Measurements from ENCODE around the gene F10. TPM values are rescaled to one million over a fixed set of nuclear protein-coding genes. Genes with fewer than 3 reads are reported as not detected.

F10 gene
- total and polyA plus RNA-seq, 2 of the 13 experiments (the other 11 are each of a cell fraction or from before 2014, with no cell fraction given), result 58.4 to 237 TPM

DNA sequence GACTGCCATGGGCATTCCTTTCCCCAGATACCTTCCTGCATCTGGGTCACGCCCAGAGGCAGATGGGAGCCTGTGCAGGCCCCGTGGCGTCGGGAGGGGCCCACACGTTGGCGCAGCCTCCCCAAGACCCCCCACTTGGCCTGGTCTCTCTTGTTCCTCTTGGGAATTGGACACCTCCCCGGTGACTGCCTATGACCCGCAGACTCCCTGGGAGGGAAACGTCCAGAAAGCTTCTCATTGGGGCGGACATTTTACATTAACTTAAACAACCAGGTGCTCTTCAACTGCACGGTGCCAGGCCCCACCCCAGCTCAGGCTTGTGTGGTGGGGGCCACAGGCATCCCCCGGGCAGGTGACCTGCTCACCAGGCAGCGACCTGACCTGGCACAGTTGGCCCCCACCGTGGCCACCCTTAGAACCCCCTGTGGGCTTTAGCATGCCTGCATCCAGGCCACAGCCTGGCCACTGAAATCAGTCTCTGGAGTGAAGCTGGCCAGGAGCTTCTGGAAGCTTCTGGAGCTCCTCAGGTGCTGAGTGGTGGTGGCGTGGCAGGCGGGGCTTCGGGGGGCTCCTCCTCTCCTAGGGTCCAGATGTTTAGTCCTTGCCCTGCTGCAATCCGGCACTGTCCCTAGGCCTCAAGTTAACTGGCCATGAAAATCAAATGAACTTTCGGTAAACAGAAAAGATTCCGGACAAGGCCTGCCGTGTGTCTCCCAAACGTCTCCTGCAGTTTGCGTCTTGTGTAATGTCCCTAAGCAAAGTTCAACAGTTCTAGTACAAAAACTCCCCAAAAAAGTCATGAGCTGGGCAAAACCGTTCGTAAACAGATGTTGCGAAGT, 27.3 kb downstream of the F10 start (continued):
- TF ChIP-seq NCOA5 (CRISPR knock-in tag; IDR thresholded peaks at IDR 0.05) (no peak), ZNF329 (CRISPR knock-in tag; IDR thresholded peaks at IDR 0.05; ENCODE audit: low read depth) (peak; percentile 46; the same call in 1 of the 2 replicates), ADNP (CRISPR knock-in tag; IDR thresholded peaks at IDR 0.05) (no peak), ARNTL (CRISPR knock-in tag; IDR thresholded peaks at IDR 0.05) (peak; percentile 77), PITX1 (CRISPR knock-in tag; IDR thresholded peaks at IDR 0.05) (no peak), ZNF609 (CRISPR knock-in tag; IDR thresholded peaks at IDR 0.05; ENCODE audit: borderline replicate concordance) (peak; percentile 78), NAIF1 (CRISPR knock-in tag; IDR thresholded peaks at IDR 0.05; ENCODE audit: borderline replicate concordance) (0 out of 2 replicates have a peak, but pooled peaks have one; percentile 35), KLF11 (CRISPR knock-in tag; IDR thresholded peaks at IDR 0.05) (0 out of 2 replicates have a peak, but pooled peaks have one; percentile 15), TARDBP (CRISPR knock-in tag; IDR thresholded peaks at IDR 0.05) (no peak), ZNF619 (CRISPR knock-in tag; IDR thresholded peaks at IDR 0.05) (no peak), ZNF12 (CRISPR knock-in tag; IDR thresholded peaks at IDR 0.05) (no peak; the same call in 1 of the 2 replicates), BRD4 (CRISPR knock-in tag; IDR thresholded peaks at IDR 0.05) (0 out of 2 replicates have a peak, but pooled peaks have one; percentile 2), ZNF749 (CRISPR knock-in tag; IDR thresholded peaks at IDR 0.05; ENCODE audit: borderline replicate concordance) (no peak), YEATS2 (CRISPR knock-in tag; IDR thresholded peaks at IDR 0.05; ENCODE audit: borderline replicate concordance) (0 out of 2 replicates have a peak, but pooled peaks have one; percentile 32), PCBP1 (IDR thresholded peaks at IDR 0.05; ENCODE audit: borderline replicate concordance, low read depth, low read length) (no peak), GPN1 (CRISPR knock-in tag; IDR thresholded peaks at IDR 0.05; ENCODE audit: borderline replicate concordance) (no peak), NFE2L1 (CRISPR knock-in tag; IDR thresholded peaks at IDR 0.05; ENCODE audit: borderline replicate concordance) (no peak), SPEN (CRISPR knock-in tag; IDR thresholded peaks at IDR 0.05; ENCODE audit: low read depth) (peak; percentile 67; the same call in 1 of the 2 replicates), ZNF235 (CRISPR knock-in tag; IDR thresholded peaks at IDR 0.05; ENCODE audit: borderline replicate concordance) (no peak), POLR2AphosphoS2 (IDR thresholded peaks at IDR 0.05; ENCODE audit: low read depth, low read length) (no peak)
- TF ChIP-seq, protein P1, sequence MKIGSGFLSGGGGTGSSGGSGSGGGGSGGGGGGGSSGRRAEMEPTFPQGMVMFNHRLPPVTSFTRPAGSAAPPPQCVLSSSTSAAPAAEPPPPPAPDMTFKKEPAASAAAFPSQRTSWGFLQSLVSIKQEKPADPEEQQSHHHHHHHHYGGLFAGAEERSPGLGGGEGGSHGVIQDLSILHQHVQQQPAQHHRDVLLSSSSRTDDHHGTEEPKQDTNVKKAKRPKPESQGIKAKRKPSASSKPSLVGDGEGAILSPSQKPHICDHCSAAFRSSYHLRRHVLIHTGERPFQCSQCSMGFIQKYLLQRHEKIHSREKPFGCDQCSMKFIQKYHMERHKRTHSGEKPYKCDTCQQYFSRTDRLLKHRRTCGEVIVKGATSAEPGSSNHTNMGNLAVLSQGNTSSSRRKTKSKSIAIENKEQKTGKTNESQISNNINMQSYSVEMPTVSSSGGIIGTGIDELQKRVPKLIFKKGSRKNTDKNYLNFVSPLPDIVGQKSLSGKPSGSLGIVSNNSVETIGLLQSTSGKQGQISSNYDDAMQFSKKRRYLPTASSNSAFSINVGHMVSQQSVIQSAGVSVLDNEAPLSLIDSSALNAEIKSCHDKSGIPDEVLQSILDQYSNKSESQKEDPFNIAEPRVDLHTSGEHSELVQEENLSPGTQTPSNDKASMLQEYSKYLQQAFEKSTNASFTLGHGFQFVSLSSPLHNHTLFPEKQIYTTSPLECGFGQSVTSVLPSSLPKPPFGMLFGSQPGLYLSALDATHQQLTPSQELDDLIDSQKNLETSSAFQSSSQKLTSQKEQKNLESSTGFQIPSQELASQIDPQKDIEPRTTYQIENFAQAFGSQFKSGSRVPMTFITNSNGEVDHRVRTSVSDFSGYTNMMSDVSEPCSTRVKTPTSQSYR (CRISPR knock-in tag; IDR thresholded peaks at IDR 0.05; ENCODE audit: borderline replicate concordance), result 0 out of 2 replicates have a peak, but pooled peaks have one; percentile 15
- TF ChIP-seq, protein P2, sequence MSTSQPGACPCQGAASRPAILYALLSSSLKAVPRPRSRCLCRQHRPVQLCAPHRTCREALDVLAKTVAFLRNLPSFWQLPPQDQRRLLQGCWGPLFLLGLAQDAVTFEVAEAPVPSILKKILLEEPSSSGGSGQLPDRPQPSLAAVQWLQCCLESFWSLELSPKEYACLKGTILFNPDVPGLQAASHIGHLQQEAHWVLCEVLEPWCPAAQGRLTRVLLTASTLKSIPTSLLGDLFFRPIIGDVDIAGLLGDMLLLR (CRISPR knock-in tag; IDR thresholded peaks at IDR 0.05), result no peak
